ENCODE data around the gene ALDH18A1. TPM values are rescaled to one million over a fixed set of nuclear protein-coding genes. Genes with fewer than 3 reads are reported as not detected.

Gene ALDH18A1
- total and polyA plus RNA-seq, 2 experiments from 2014 or later: 92.4 to 121 TPM

DNA sequence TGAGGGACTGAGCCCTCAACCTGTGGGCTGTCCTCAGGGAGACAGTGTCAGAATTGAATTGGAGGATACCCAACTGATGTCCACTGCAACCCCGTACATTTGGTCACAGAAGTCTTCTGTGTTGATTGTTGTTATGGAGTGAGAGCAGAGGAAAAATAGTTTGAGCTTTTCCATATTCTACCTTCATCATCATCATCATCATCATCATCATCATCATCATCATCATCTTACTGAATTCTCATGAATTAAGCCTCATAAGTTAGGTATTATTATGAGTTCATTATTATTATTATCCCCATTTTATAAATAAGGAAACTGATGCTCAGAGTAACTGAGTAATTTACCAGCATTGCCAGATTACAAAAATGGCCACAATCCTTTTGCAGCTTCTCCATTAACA, 8.4 kb downstream of the ALDH18A1 start:
- Histone ChIP-seq H3K36me3 (ENCODE audit: low read depth) (peaks cover 65% of the 10 kb centered on the region), H3K9me2 (ENCODE audit: insufficient read depth) (no peaks in the 10 kb centered on the region), H3K4me3 (no peak overlapping the region), H3F3A (ENCODE audit: insufficient read depth) (no peaks in the 10 kb centered on the region), H3K9me3 (ENCODE audit: low read depth) (no peaks in the 10 kb centered on the region), H4K20me1 (ENCODE audit: insufficient read depth) (peaks cover 14% of the 10 kb centered on the region; the same call in 1 of the 2 replicates), H3K4me2 (ENCODE audit: unreplicated experiment) (no peak overlapping the region), H2AFZ (no peak overlapping the region), H3K27me3 (replicated peaks; ENCODE audit: insufficient read depth) (no peaks in the 10 kb centered on the region), H3K9ac (no peak overlapping the region), H3K4me1 (ENCODE audit: insufficient read depth) (no peaks in the 10 kb centered on the region), H3K27ac (no peak overlapping the region), H3K79me2 (ENCODE audit: insufficient read depth) (peaks cover 98% of the 10 kb centered on the region)
- 96 to 100% methylated on average over 1 of the region's 1 CpG for WGBS, 2 experiments (ENCODE audit: low coverage in 1 of 2, low lambda C conversion rate in 2 of 2, missing lambda C conversion rate in 2 of 2)
- DNase-seq: no peak
- in situ Hi-C loops (cut with MboI): no loop called here
- TF ChIP-seq EZH2 (IDR thresholded peaks at IDR 0.05; ENCODE audit: insufficient read depth, poor library complexity, severe bottlenecking) (no peak), EZH2phosphoT487 (IDR thresholded peaks at IDR 0.05; ENCODE audit: insufficient read depth, low read depth) (no peak)

DNA sequence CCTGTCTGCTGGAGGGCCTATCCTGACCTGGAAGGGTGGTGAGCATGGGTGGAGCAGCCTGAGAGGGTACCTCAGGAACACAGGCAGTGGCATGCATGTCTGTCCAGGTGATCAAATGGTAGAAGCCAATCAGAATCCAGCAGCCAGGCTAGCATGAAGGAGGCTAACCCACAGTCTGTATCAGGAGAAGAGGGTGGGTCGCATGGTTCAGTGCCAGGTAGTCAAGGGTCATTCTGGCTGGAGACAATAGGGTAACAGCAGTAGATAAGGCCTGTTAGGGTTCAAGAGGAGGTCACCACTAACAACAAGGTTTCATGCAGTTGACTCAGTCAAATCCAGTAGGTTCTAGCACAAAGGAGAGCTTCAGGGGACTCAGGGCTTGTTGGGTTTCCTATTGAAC, 10.4 kb downstream of the ALDH18A1 start:
- DNase-seq: no peak
- H3K9me3 ChIP-seq (ENCODE audit: low read depth): no peaks in the 10 kb centered on the region
- H3K9me2 ChIP-seq (ENCODE audit: insufficient read depth): no peaks in the 10 kb centered on the region
- no peak overlapping the region for H2AFZ ChIP-seq
- no peak overlapping the region for H3K4me3 ChIP-seq
- H3K79me2 ChIP-seq (ENCODE audit: insufficient read depth): peaks cover 91% of the 10 kb centered on the region
- peaks cover 60% of the 10 kb centered on the region for H3K36me3 ChIP-seq (ENCODE audit: low read depth)
- no peak overlapping the region for H3K27ac ChIP-seq
- no peaks in the 10 kb centered on the region for H3K4me1 ChIP-seq (ENCODE audit: insufficient read depth)
- TF ChIP-seq EZH2phosphoT487 (IDR thresholded peaks at IDR 0.05; ENCODE audit: insufficient read depth, low read depth) (no peak), EZH2 (IDR thresholded peaks at IDR 0.05; ENCODE audit: insufficient read depth, poor library complexity, severe bottlenecking) (no peak)
- no peak overlapping the region for H3K4me2 ChIP-seq (ENCODE audit: unreplicated experiment)
- H3K27me3 ChIP-seq (replicated peaks; ENCODE audit: insufficient read depth): no peaks in the 10 kb centered on the region
- no peak overlapping the region for H3K9ac ChIP-seq
- no peaks in the 10 kb centered on the region for H3F3A ChIP-seq (ENCODE audit: insufficient read depth)
- in situ Hi-C loops (cut with MboI): no loop called here
- WGBS, 2 experiments (ENCODE audit: low coverage in 1 of 2, low lambda C conversion rate in 2 of 2, missing lambda C conversion rate in 2 of 2): 97 to 100% methylated on average over 1 of the region's 1 CpG
- peaks cover 10% of the 10 kb centered on the region; the same call in 1 of the 2 replicates for H4K20me1 ChIP-seq (ENCODE audit: insufficient read depth)

DNA sequence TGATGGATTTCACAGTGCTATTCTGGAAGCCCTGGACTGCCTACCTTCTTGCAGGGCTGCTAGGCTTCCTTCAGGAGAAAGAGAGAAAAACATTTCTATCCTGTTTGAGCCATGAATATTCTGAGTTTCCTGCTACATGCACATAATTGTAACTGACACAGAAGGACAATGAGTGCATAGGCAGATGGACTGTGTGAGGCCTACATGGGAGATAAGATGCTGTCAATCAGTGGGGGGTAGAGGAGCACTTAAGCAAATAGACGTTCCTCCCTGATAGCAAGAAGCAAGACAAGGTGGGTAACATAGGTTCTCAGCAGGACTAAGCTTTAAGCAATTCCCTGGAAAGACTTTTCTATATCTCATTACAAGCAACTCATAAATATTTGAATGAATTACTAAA, 11.6 kb downstream of the ALDH18A1 start:
- 88 to 90% methylated on average over 1 of the region's 1 CpG for WGBS, 2 experiments (ENCODE audit: low coverage in 1 of 2, low lambda C conversion rate in 2 of 2, missing lambda C conversion rate in 2 of 2)
- H3K9ac ChIP-seq: no peak overlapping the region
- H4K20me1 ChIP-seq (ENCODE audit: insufficient read depth): peaks cover 6% of the 10 kb centered on the region; the same call in 1 of the 2 replicates
- no peak overlapping the region for H3K27ac ChIP-seq
- no peaks in the 10 kb centered on the region for H3K4me1 ChIP-seq (ENCODE audit: insufficient read depth)
- TF ChIP-seq EZH2 (IDR thresholded peaks at IDR 0.05; ENCODE audit: insufficient read depth, poor library complexity, severe bottlenecking) (no peak), EZH2phosphoT487 (IDR thresholded peaks at IDR 0.05; ENCODE audit: insufficient read depth, low read depth) (no peak)
- peaks cover 60% of the 10 kb centered on the region for H3K36me3 ChIP-seq (ENCODE audit: low read depth)
- no peak overlapping the region for H3K4me3 ChIP-seq
- no peak for DNase-seq
- no peak overlapping the region for H2AFZ ChIP-seq
- no peak overlapping the region for H3K4me2 ChIP-seq (ENCODE audit: unreplicated experiment)
- H3F3A ChIP-seq (ENCODE audit: insufficient read depth): no peaks in the 10 kb centered on the region
- H3K9me2 ChIP-seq (ENCODE audit: insufficient read depth): no peaks in the 10 kb centered on the region
- H3K79me2 ChIP-seq (ENCODE audit: insufficient read depth): peaks cover 78% of the 10 kb centered on the region
- in situ Hi-C loops (cut with MboI): no loop called here
- no peaks in the 10 kb centered on the region for H3K9me3 ChIP-seq (ENCODE audit: low read depth)
- no peaks in the 10 kb centered on the region for H3K27me3 ChIP-seq (replicated peaks; ENCODE audit: insufficient read depth)

DNA sequence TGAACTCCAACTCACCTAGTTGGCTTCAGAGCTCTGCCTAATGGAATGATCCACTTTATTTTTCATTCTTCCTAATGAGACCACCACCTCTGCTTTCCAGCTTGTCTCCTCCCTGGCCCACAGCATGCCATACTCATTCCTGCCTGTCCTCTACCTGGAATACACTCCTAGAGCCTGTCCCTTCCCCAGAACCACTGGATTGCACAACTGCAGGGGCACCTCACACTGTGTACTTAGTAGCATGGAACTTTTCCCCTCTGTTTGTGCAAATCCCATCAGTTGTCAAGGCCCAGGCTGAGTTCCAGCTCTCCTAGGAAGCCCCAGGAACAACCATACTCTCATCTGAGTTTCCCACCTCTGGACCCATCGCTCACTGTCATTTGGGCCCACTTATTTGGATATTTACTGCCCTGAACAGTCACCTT, 15.6 kb downstream of the ALDH18A1 start:
- Histone ChIP-seq H4K20me1 (ENCODE audit: insufficient read depth) (no peaks in the 10 kb centered on the region), H3K27ac (no peak overlapping the region), H3K79me2 (ENCODE audit: insufficient read depth) (peaks cover 39% of the 10 kb centered on the region), H3K9me3 (ENCODE audit: low read depth) (no peaks in the 10 kb centered on the region), H3K4me1 (ENCODE audit: insufficient read depth) (no peaks in the 10 kb centered on the region), H3K9me2 (ENCODE audit: insufficient read depth) (no peaks in the 10 kb centered on the region), H3K4me3 (no peak overlapping the region), H2AFZ (no peak overlapping the region), H3F3A (ENCODE audit: insufficient read depth) (no peaks in the 10 kb centered on the region), H3K27me3 (replicated peaks; ENCODE audit: insufficient read depth) (no peaks in the 10 kb centered on the region), H3K4me2 (ENCODE audit: unreplicated experiment) (no peak overlapping the region), H3K9ac (no peak overlapping the region), H3K36me3 (ENCODE audit: low read depth) (peaks cover 60% of the 10 kb centered on the region)
- no peak for DNase-seq
- in situ Hi-C loops (cut with MboI): no loop called here
- TF ChIP-seq EZH2phosphoT487 (IDR thresholded peaks at IDR 0.05; ENCODE audit: insufficient read depth, low read depth) (no peak), EZH2 (IDR thresholded peaks at IDR 0.05; ENCODE audit: insufficient read depth, poor library complexity, severe bottlenecking) (no peak)
- 95% methylated on average over 1 of the region's 1 CpG for WGBS, 2 experiments (ENCODE audit: low coverage in 1 of 2, low lambda C conversion rate in 2 of 2, missing lambda C conversion rate in 2 of 2)

DNA sequence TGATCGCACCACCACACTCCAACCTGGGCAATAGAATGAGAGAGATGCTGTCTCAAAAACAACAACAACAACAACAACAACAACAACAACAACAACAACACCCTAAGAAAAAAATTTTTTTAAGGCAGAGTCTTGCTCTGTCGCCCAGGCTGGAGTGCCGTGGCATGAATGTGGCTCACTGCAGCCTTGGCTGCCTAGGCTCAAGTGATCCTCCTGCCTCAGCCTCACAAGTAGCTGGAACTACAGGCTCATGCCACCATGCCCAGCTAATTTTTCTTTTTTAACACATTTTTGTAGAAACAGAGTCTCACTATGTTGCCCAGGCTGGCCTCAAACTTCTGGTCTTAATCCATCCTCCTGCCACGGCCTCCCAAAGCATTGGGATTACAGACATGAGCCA, 18.6 kb downstream of the ALDH18A1 start:
- Histone ChIP-seq H4K20me1 (ENCODE audit: insufficient read depth) (no peaks in the 10 kb centered on the region), H3K4me1 (ENCODE audit: insufficient read depth) (no peaks in the 10 kb centered on the region), H3K9me2 (ENCODE audit: insufficient read depth) (no peaks in the 10 kb centered on the region), H3K36me3 (ENCODE audit: low read depth) (peaks cover 77% of the 10 kb centered on the region), H3K4me2 (ENCODE audit: unreplicated experiment) (no peak overlapping the region), H3F3A (ENCODE audit: insufficient read depth) (no peaks in the 10 kb centered on the region), H3K79me2 (ENCODE audit: insufficient read depth) (peaks cover 14% of the 10 kb centered on the region), H3K4me3 (no peak overlapping the region), H3K9me3 (ENCODE audit: low read depth) (no peaks in the 10 kb centered on the region), H2AFZ (no peak overlapping the region), H3K27ac (no peak overlapping the region), H3K9ac (no peak overlapping the region), H3K27me3 (replicated peaks; ENCODE audit: insufficient read depth) (no peaks in the 10 kb centered on the region)
- DNase-seq: no peak
- TF ChIP-seq EZH2phosphoT487 (IDR thresholded peaks at IDR 0.05; ENCODE audit: insufficient read depth, low read depth): no peak
- no peak for TF ChIP-seq EZH2 (IDR thresholded peaks at IDR 0.05; ENCODE audit: insufficient read depth, poor library complexity, severe bottlenecking)
- in situ Hi-C loops (cut with MboI): no loop called here
- WGBS, 2 experiments (ENCODE audit: low coverage in 1 of 2, low lambda C conversion rate in 2 of 2, missing lambda C conversion rate in 2 of 2): 96 to 98% methylated on average over 4 of the region's 4 CpGs
